ENCODE data around the gene DHRS7.

GRCh38 chr14:60095781-60096450 is 69.3 kb downstream of the DHRS7 start:
- TF ChIP-seq, protein P1, sequence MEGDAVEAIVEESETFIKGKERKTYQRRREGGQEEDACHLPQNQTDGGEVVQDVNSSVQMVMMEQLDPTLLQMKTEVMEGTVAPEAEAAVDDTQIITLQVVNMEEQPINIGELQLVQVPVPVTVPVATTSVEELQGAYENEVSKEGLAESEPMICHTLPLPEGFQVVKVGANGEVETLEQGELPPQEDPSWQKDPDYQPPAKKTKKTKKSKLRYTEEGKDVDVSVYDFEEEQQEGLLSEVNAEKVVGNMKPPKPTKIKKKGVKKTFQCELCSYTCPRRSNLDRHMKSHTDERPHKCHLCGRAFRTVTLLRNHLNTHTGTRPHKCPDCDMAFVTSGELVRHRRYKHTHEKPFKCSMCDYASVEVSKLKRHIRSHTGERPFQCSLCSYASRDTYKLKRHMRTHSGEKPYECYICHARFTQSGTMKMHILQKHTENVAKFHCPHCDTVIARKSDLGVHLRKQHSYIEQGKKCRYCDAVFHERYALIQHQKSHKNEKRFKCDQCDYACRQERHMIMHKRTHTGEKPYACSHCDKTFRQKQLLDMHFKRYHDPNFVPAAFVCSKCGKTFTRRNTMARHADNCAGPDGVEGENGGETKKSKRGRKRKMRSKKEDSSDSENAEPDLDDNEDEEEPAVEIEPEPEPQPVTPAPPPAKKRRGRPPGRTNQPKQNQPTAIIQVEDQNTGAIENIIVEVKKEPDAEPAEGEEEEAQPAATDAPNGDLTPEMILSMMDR (IDR thresholded peaks at IDR 0.05), result no peak
- TF ChIP-seq POLR2A (IDR thresholded peaks at IDR 0.05), result no peak
